ENCODE measurements around the gene MUL1.

The MUL1 gene

GRCh38 chr1:20466273-20466672 lies 41.7 kb downstream of the MUL1 start:
- no peak for DNase-seq (ENCODE audit: low read depth)

GRCh38 chr1:20465187-20465586 lies 42.8 kb downstream of the MUL1 start:
- no peak for DNase-seq (ENCODE audit: low read depth)

- no peak for DNase-seq (ENCODE audit: low read depth)
These were observed 44.4 kb downstream of the MUL1 start for GRCh38 chr1:20463502-20463901.

DNA sequence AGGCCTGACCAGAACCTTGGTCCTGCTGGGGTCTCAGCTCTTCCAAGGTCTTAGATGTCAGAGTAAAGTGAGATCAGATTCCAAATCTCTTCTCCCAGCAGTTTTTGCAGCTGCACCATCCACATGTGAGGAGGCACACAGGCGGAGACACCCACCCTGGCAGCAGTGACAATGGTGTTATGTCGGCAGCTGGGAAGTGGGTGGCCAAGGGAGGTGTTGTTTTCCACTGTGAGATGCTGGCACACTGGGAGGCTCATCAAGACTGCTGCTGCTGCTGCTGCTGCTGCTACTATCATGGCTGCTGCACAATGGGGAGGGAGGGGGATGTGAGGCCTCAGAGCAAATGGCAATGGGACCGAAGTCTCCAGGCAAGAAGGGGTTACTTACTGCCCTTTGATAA lies 45.6 kb downstream of the MUL1 start:
- no peak for DNase-seq (ENCODE audit: low read depth)

GRCh38 chr1:20458717-20459116 lies 49.2 kb downstream of the MUL1 start:
- DNase-seq (ENCODE audit: low read depth): no peak

DNA sequence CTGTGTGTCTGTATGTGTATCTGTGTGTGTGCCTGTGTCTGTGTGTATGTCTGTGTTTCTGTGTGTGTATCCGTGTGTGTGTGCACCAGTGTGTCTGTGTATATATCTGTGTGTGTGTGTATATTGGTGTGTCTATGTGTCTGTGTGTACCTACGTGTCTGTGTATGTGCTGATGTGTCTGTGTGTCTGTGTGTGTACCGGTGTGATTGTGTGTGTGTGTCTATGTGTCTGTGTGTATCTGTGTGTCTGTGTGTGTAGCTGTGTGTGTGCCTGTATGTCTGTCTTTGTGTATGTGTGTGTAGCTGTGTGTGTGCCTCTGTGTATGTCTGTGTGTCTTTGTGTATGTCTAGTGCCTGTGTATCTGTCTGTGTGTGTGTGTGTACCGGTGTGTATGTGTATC lies 53.9 kb downstream of the MUL1 start:
- DNase-seq (ENCODE audit: low read depth): no peak

DNA sequence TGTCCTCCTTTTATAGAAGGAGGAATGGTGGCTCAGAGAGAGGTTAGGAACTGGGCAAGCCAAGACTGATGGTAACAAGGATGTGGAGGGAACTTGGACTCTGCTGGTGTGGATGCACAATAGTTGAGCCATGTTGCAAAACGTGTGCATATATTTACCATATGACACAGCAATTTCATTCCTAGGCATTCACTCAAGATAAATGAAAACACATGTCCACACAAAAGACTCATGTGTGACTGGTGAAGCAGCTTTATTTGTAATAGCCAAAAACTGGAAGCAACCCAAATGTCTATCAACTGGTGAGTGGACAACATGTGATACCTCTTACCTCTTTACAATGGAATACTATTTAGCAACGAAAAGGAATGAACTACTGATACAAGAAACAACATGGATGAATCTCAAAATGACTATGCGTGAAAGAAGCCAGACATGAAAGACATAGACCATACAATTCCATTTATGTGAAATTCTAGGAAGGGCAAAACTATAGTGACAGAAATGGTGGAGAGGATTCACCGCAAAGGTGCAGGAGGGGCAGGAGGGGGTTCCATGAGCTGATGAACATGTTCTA lies 58.1 kb downstream of the MUL1 start:
- DNase-seq (ENCODE audit: low read depth): no peak

Data from CMK (cell line).